GM12873 (cell line): Measurements from ENCODE around the gene NSG2.

ENCODE experiments used
- TF ChIP-seq, protein P1 (sequence below): IDR thresholded peaks from 2 replicates; pipeline ENCODE4 v1.5.1; 2012; ENCODE audit warnings: low read depth, mild to moderate bottlenecking, moderate library complexity, low read length, control low read depth; ENCODE audit not compliant: insufficient read depth; ENCODE audit errors: missing control alignments

NSG2 gene

GRCh38 chr5:174045470-174046025 lies at the start of gene NSG2:
Gene NSG2, plus strand, starts transcription at chr5:174045706. Its CDS starts 1,050 bp downstream, at chr5:174046756.
- TF ChIP-seq, protein P1, sequence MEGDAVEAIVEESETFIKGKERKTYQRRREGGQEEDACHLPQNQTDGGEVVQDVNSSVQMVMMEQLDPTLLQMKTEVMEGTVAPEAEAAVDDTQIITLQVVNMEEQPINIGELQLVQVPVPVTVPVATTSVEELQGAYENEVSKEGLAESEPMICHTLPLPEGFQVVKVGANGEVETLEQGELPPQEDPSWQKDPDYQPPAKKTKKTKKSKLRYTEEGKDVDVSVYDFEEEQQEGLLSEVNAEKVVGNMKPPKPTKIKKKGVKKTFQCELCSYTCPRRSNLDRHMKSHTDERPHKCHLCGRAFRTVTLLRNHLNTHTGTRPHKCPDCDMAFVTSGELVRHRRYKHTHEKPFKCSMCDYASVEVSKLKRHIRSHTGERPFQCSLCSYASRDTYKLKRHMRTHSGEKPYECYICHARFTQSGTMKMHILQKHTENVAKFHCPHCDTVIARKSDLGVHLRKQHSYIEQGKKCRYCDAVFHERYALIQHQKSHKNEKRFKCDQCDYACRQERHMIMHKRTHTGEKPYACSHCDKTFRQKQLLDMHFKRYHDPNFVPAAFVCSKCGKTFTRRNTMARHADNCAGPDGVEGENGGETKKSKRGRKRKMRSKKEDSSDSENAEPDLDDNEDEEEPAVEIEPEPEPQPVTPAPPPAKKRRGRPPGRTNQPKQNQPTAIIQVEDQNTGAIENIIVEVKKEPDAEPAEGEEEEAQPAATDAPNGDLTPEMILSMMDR: peak; percentile 73

GRCh38 chr5:173997331-173997730 lies 48.2 kb upstream of the NSG2 start:
- TF ChIP-seq, protein P1: no peak

DNA sequence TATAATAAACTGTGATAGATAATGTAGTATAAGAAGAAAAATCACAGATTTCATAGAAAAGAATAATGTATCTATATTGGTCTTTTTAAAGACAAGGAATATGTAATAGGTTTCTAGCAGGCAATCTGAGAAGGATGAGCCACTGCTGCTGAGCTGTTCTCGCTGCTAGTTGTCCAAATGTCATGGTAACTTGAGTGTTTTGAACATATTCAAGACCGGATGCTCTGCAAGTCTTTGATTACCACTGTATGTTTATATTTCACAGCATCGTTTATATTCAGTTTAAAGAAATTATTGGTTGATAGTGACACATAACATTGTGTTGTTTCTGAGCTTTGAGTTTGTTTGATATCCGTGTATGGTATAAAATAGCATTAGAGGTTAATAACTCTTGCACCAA lies 47.0 kb upstream of the NSG2 start:
- TF ChIP-seq, protein P1: no peak

GRCh38 chr5:174000076-174000475 lies 45.4 kb upstream of the NSG2 start:
- TF ChIP-seq, protein P1: no peak

DNA sequence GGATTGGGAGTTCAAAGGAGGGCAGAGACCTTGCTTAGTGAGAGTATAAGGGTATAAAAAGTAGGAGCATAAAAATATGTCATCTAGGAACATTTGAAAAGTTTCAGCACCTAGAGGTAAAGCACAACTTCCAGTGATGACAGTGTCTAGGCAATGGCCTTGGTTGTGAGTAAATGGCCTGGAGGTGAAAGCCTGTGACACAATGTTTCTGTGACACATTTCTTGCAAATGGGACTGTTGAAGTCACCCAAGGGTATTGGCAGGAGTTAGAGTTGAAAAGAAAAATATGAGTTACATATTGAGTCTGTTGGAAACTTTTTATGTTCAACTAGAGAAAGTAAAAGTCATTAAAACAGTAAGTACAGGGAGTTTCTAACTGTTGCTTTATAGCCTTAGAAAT lies 41.7 kb upstream of the NSG2 start:
- TF ChIP-seq, protein P1: no peak

DNA sequence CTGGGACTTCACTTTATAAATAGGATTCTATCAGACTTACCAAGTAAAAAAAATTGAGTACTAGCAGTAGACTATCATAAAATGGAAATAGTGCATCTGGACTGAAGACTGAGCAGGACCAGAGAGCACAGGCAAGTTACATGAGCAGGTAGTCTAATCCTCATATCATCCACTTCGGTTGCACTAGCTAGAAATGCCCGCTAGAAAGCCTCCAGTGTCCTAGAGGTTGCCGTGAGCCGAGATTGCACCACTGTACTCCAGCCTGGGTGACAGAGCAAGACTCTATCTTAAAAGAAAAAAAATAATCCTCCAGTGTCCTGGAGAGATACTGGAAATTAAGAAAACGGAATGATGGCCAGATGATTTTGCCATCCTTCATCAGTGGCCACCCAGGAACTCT lies 36.6 kb upstream of the NSG2 start:
- TF ChIP-seq, protein P1: no peak

DNA sequence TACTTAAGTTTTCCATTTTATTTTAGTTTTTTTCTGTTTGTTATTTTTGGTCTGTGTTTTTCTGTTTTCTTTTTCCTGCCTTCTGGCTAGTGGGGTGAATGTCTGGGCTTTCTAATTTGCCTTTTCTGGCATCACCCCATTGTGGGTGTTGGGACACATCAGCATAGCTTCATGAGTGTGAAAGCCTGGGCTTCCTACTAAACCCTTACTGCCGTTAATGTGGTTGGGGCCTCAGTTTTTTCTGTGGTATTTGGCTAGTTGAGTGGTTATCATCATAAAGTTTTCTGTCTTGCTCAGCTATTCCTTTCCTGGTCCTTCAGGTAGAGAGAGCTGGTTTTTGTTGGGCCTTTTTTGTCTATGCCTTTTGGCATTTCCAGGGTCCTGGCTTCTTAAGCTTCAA lies 35.1 kb upstream of the NSG2 start:
- TF ChIP-seq, protein P1: no peak
